Neuronal stem cell (in vitro differentiated cells): Measurements from ENCODE around the gene AGTPBP1.
A peak's percentile ranks its signal among the peaks of the same experiment; 100 is the strongest.

Source experiments
- DNase-seq: peaks from one replicate; pipeline ENCODE4 v3.0.0-alpha.2; 2013; ENCODE audit warnings: low spot score
- H2AFZ ChIP-seq: one replicate; pipeline ENCODE4 v1.6.1; 2013; ENCODE audit warnings: mild to moderate bottlenecking, low read length, inconsistent platforms
- H2AK5ac ChIP-seq: 2 replicates; pipeline ENCODE4 v1.6.1; 2013; ENCODE audit warnings: low read depth, mild to moderate bottlenecking, inconsistent platforms, low read length, moderate library complexity, mixed read lengths
- H2BK120ac ChIP-seq: 2 replicates; pipeline ENCODE4 v1.6.1; 2013; ENCODE audit warnings: low read depth, mild to moderate bottlenecking, inconsistent platforms, low read length, moderate library complexity, mixed read lengths
- H2BK12ac ChIP-seq: one replicate; pipeline ENCODE4 v1.6.1; 2013; ENCODE audit warnings: low read length, inconsistent platforms
- H2BK15ac ChIP-seq: 2 replicates; pipeline ENCODE4 v1.6.1; 2013; ENCODE audit warnings: mild to moderate bottlenecking, low read length, inconsistent platforms, mixed read lengths
- H2BK5ac ChIP-seq: one replicate; pipeline ENCODE4 v1.6.1; 2013; ENCODE audit warnings: inconsistent platforms, mild to moderate bottlenecking, low read length, moderate library complexity
- H3K14ac ChIP-seq: one replicate; pipeline ENCODE4 v1.6.1; 2013; ENCODE audit warnings: low read length, inconsistent platforms
- H3K18ac ChIP-seq: 2 replicates; pipeline ENCODE4 v1.6.1; 2013; ENCODE audit warnings: low read length, inconsistent platforms
- H3K23ac ChIP-seq: 2 replicates; pipeline ENCODE4 v1.6.1; 2013; ENCODE audit warnings: low read depth, mild to moderate bottlenecking, mixed read lengths, low read length, inconsistent platforms; ENCODE audit not compliant: poor library complexity
- H3K27ac ChIP-seq: replicated peaks from 3 replicates; pipeline ENCODE4 v1.5.1; 2013; ENCODE audit warnings: low read length, inconsistent platforms
- H3K27me3 ChIP-seq, 3 experiments: 2 replicates each; pipeline ENCODE4 v1.6.1; 2013; ENCODE audit warnings: low read length in 3 of 3, mild to moderate bottlenecking in 2 of 3, inconsistent platforms in 1 of 3, low read depth in 1 of 3, mixed read lengths in 1 of 3, moderate library complexity in 1 of 3; ENCODE audit not compliant: control insufficient read depth in 3 of 3, insufficient read depth in 3 of 3
- H3K36me3 ChIP-seq, 2 donors: replicated peaks in 1 of 2; 2 replicates each; pipeline ENCODE4 v1.6.1; 2013; ENCODE audit warnings: low read length in 2 of 2; ENCODE audit not compliant: control insufficient read depth in 2 of 2, insufficient read depth in 2 of 2
- H3K4ac ChIP-seq: 2 replicates; pipeline ENCODE4 v1.6.1; 2013; ENCODE audit warnings: inconsistent platforms, mild to moderate bottlenecking, low read length, moderate library complexity
- H3K4me1 ChIP-seq, 2 donors: 1 replicate in 1 of 2; 2 replicates in 1 of 2; pipeline ENCODE4 v1.6.1; 2013; ENCODE audit warnings: low read length in 2 of 2, low read depth in 1 of 2; ENCODE audit not compliant: control insufficient read depth in 2 of 2, insufficient read depth in 1 of 2
- H3K4me2 ChIP-seq: one replicate; pipeline ENCODE4 v1.6.1; 2013; ENCODE audit warnings: mild to moderate bottlenecking, low read length, inconsistent platforms; ENCODE audit not compliant: insufficient read depth, poor library complexity, severe bottlenecking
- H3K4me3 ChIP-seq, 2 donors: 2 replicates each; pipeline ENCODE4 v1.5.1; 2013; ENCODE audit warnings: low read length in 2 of 2, mild to moderate bottlenecking in 2 of 2, inconsistent platforms in 1 of 2, moderate library complexity in 1 of 2
- H3K79me1 ChIP-seq: one replicate; pipeline ENCODE4 v1.6.1; 2013; ENCODE audit warnings: low read depth, mild to moderate bottlenecking, inconsistent platforms, low read length, moderate library complexity
- H3K9ac ChIP-seq: one replicate; pipeline ENCODE4 v1.6.1; 2013; ENCODE audit warnings: mild to moderate bottlenecking, low read depth, low read length, inconsistent platforms; ENCODE audit not compliant: poor library complexity
- H3K9me3 ChIP-seq, 2 donors: replicated peaks in 1 of 2; 2 replicates each; pipeline versions ENCODE3 to v1.6.1; 2013; ENCODE audit warnings: low read length in 2 of 2, mild to moderate bottlenecking in 2 of 2, inconsistent platforms in 1 of 2, low read depth in 1 of 2, mixed read lengths in 1 of 2, moderate library complexity in 1 of 2; ENCODE audit not compliant: control insufficient read depth in 2 of 2, insufficient read depth in 1 of 2
- H4K8ac ChIP-seq: one replicate; pipeline ENCODE4 v1.6.1; 2013; ENCODE audit warnings: low read depth, mild to moderate bottlenecking, inconsistent platforms, low read length, moderate library complexity
- H4K91ac ChIP-seq: one replicate; pipeline ENCODE4 v1.6.1; 2013; ENCODE audit warnings: low read length, low read depth, mild to moderate bottlenecking, inconsistent platforms; ENCODE audit not compliant: poor library complexity
- WGBS, 2 donors: extraction: QIAGEN DNeasy Blood & Tissue Kit; methylation state at CpG; one replicate each; pipeline ENCODE4 v1.1.7; 2013; ENCODE audit warnings: missing lambda C conversion rate in 2 of 2, mixed read lengths in 1 of 2; ENCODE audit not compliant: insufficient read length in 2 of 2, insufficient replicate concordance in 1 of 2; ENCODE audit errors: extremely low coverage in 2 of 2; 5-methylcytosine and 5-hydroxymethylcytosine counted together

Gene AGTPBP1

GRCh38 chr9:85745203-85745602 lies 3.4 kb upstream of the AGTPBP1 start:
- Histone ChIP-seq H3K4me1 (peaks cover 2 to 15% of the 10 kb centered on the region in 2 donors), H2AFZ (no peak overlapping the region), H3K4me3 (no peak overlapping the region), H2AK5ac (no peak overlapping the region), H3K9me3 (no peaks in the 10 kb centered on the region), H4K91ac (no peak overlapping the region), H3K14ac (no peak overlapping the region), H2BK120ac (no peak overlapping the region), H3K27ac (no peak overlapping the region), H3K4me2 (no peak overlapping the region), H4K8ac (no peak overlapping the region), H3K79me1 (no peaks in the 10 kb centered on the region), H3K23ac (no peak overlapping the region), H3K9ac (no peak overlapping the region), H2BK12ac (no peak overlapping the region), H3K36me3 (no peaks in the 10 kb centered on the region), H2BK5ac (no peak overlapping the region), H2BK15ac (no peak overlapping the region), H3K27me3 (no peaks in the 10 kb centered on the region), H3K18ac (no peak overlapping the region), H3K4ac (no peak overlapping the region)
- DNase-seq = no peak
- WGBS, 2 donors = no CpG with 5 or more reads among the region's 2 CpGs

- WGBS, 2 donors = no CpG with 5 or more reads among the region's 7 CpGs
- H3K18ac ChIP-seq = peak overlapping the region; percentile 2
- DNase-seq = no peak
Measured at GRCh38 chr9:85744480-85744879, 2.7 kb upstream of the AGTPBP1 start.

GRCh38 chr9:85743275-85744128 lies 1.7 kb upstream of the AGTPBP1 start:
- no peak for DNase-seq
- Histone ChIP-seq H3K4me2 (no peak overlapping the region), H3K79me1 (no peaks in the 10 kb centered on the region), H3K27me3 (no peaks in the 10 kb centered on the region), H2AK5ac (no peak overlapping the region), H3K4ac (no peak overlapping the region), H3K23ac (no peak overlapping the region), H3K4me1 (peaks cover 4 to 17% of the 10 kb centered on the region in 2 donors), H4K8ac (no peak overlapping the region), H2AFZ (peak overlapping the region; percentile 14), H3K18ac (no peak overlapping the region), H2BK120ac (no peak overlapping the region), H3K14ac (no peak overlapping the region), H2BK5ac (no peak overlapping the region), H3K4me3 (no peak overlapping the region), H4K91ac (no peak overlapping the region), H3K27ac (no peak overlapping the region), H2BK12ac (no peak overlapping the region), H3K36me3 (no peaks in the 10 kb centered on the region), H3K9ac (no peak overlapping the region), H3K9me3 (no peaks in the 10 kb centered on the region), H2BK15ac (no peak overlapping the region)
- WGBS, 2 donors = no CpG with 5 or more reads among the region's 14 CpGs

More at GRCh38 chr9:85744480-85744879, 2.7 kb upstream of the AGTPBP1 start:
- Histone ChIP-seq H3K9ac (no peak overlapping the region), H2BK120ac (no peak overlapping the region), H3K4ac (no peak overlapping the region), H3K4me3 (no peak overlapping the region), H4K91ac (no peak overlapping the region), H2BK12ac (no peak overlapping the region), H3K23ac (no peak overlapping the region), H2BK15ac (no peak overlapping the region), H3K4me1 (peaks cover 2 to 16% of the 10 kb centered on the region in 2 donors), H2AK5ac (no peak overlapping the region), H3K27ac (no peak overlapping the region), H2BK5ac (no peak overlapping the region), H3K79me1 (no peaks in the 10 kb centered on the region), H3K4me2 (no peak overlapping the region), H3K27me3 (no peaks in the 10 kb centered on the region), H4K8ac (no peak overlapping the region), H3K14ac (no peak overlapping the region), H3K36me3 (no peaks in the 10 kb centered on the region), H2AFZ (no peak overlapping the region), H3K9me3 (no peaks in the 10 kb centered on the region)

GRCh38 chr9:85742597-85742936 lies 813 bp upstream of the AGTPBP1 start:
- peak overlapping the region; percentile 67 for H3K4me2 ChIP-seq
- no peak overlapping the region for H2BK12ac ChIP-seq
- peak overlapping the region; percentile 46 to 80 for H3K4me3 ChIP-seq
- H3K27me3 ChIP-seq = no peaks in the 10 kb centered on the region
- peak overlapping the region; percentile 90 for H3K27ac ChIP-seq
- no peak overlapping the region for H3K4ac ChIP-seq
- no peak overlapping the region for H4K8ac ChIP-seq
- H3K14ac ChIP-seq = no peak overlapping the region
- H3K79me1 ChIP-seq = no peaks in the 10 kb centered on the region
- H4K91ac ChIP-seq = no peak overlapping the region
- H2AK5ac ChIP-seq = no peak overlapping the region
- H3K23ac ChIP-seq = no peak overlapping the region
- no peaks in the 10 kb centered on the region for H3K36me3 ChIP-seq
- no peak overlapping the region for H3K18ac ChIP-seq
- no peak overlapping the region for H2BK15ac ChIP-seq
- H3K9me3 ChIP-seq = no peaks in the 10 kb centered on the region
- WGBS, 2 donors = no CpG with 5 or more reads among the region's 4 CpGs
- no peak overlapping the region for H3K9ac ChIP-seq
- H2AFZ ChIP-seq = peak overlapping the region; percentile 67
- no peak overlapping the region for H2BK120ac ChIP-seq
- peaks cover 5 to 19% of the 10 kb centered on the region in 2 donors for H3K4me1 ChIP-seq
- no peak for DNase-seq
- no peak overlapping the region for H2BK5ac ChIP-seq
